ENCODE measurements around the gene TRUB2.
"Not testable (repeated sequence)": the region's sequence is repeated elsewhere in the genome, so short reads cannot be mapped to it uniquely, and the experiment has no call there.

- not testable (repeated sequence) for TF ChIP-seq CTCF, POLR2A (IDR thresholded peaks at IDR 0.05)
Observed at GRCh38 chr9:128279088-128280073, 42.9 kb downstream of the TRUB2 start.

Measured in adrenal gland (tissue), 5 donors.